GM12864 (cell line): ENCODE measurements around the gene CNPY3.

ENCODE experiments used
- DNase-seq: peaks from one replicate; pipeline ENCODE4 v3.0.0-alpha.2; 2011; ENCODE audit warnings: low read depth
- H3K4me3 ChIP-seq: 2 replicates; pipeline ENCODE4 v1.5.1; 2011; ENCODE audit warnings: mild to moderate bottlenecking, low read depth, low read length, control low read depth
- CTCF ChIP-seq: IDR thresholded peaks from 2 replicates; pipeline ENCODE4 v1.5.1; 2011; ENCODE audit warnings: low read depth, mild to moderate bottlenecking, moderate library complexity, low read length, control low read depth, inconsistent platforms; ENCODE audit errors: missing control alignments

CNPY3 gene

GRCh38 chr6:42962502-42963178 lies 33.4 kb downstream of the CNPY3 start:
- no peak overlapping the region for H3K4me3 ChIP-seq
- no peak for TF ChIP-seq CTCF
- DNase-seq: no peak

DNA sequence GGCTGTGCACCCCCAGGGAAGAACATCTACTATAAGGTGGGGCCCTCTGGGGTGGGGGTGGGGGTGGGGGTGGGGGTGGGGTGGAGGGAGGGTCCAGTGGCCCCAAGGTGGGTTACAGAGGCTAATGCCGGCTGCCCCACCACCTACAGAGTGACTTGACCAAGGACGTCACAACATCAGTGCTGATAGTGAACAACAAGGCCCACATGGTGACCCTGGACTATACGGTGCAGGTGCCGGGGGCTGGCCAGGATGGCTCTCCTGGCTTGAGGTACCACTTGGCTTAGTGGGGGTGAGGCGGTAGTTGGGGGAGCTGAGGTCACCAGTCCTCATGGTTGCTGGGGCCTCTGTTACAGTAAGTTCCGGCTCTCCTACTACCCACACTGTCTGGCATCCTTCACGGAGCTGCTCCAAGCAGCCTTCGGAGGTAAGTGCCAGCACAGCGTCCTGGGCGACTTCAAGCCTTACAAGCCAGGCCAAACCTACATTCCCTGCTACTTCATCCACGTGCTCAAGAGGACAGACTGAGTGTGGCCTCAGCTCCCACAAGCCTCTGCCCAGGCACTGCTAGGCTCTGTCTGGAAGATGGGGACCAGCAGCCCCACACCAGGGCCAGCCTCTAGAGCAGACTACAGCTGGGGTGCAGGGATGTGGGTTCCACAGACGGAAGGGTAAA lies 34.0 kb downstream of the CNPY3 start:
- no peak for DNase-seq
- H3K4me3 ChIP-seq: no peak overlapping the region
- TF ChIP-seq CTCF: no peak

DNA sequence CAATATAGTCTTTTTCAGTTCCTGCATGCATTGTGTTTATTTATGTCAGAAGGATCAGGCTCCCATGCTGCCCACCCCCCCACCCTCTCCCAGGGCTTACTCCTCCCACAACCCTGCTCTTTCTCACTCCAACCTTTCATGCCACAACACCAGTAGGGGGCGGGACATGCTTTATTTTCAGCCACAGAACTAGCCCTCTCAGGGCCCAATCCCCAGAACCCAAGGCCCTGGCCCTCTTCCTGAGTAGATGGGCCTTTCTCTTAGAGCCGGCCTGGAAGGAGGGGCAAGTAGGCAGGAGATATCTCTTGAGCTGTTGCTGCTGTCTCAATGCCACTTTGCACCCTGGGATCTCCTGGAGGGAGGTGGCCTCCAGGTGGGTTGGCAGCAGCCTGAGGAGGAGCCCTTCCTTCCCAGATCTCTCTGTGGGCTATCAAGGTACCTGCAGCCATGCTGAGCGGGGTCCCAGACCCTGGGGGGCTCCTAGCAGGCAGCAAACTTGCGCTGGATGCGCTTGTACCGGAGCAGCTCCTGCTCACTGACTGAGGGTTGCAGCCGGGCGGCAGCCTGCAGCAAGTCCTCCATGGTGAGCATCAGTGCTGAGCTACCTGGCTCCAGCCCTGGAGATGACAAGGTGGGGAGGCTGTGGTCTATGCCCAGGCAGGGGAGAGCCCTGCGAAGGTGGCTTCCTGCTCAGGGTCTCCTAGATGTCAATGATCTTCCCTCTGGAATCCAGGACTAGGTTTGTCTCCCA lies 34.8 kb downstream of the CNPY3 start:
- no peak overlapping the region for H3K4me3 ChIP-seq
- TF ChIP-seq CTCF: peak; percentile 30
- no peak for DNase-seq

DNA sequence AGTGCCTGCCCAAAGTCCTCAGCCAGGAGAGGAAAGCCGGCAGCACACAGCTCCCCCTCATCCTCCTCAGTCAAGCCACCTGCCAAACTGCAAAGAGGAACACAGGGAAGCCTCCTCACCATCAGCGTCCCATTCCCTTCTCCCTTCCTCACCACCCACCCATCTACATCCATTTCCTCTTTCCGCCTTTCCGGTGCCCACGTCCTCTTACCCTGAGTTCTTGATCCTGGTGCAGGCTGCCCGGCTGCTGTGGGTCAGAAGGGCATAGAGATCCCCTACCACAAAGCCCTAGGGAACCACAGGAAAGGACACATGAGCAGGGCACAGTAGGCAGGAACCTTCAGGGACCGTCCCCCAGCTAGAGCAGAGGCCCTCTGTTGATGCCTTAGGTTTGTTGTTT lies 37.3 kb downstream of the CNPY3 start:
- H3K4me3 ChIP-seq: no peak overlapping the region
- no peak for TF ChIP-seq CTCF
- DNase-seq: no peak

DNA sequence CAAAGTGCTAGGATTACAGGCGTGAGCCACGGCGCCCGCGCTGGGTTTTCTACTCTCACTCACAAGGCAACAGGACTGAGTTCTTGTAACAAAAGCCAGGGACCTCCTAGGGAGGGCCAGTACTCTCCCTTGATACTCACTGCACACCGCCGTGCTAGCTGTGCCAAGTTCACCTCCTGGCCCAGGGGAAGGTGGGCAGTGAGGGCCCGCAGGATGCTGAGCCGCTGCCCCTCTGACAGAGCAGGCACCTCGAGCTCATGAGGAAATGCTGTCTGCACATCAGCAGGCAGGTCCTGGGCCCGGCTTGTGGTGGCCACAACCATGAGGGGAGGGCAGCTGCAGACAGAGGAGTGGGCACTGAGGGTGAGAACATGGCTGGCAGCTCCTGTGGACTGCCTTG lies 37.9 kb downstream of the CNPY3 start:
- no peak for DNase-seq
- H3K4me3 ChIP-seq: no peak overlapping the region
- TF ChIP-seq CTCF: no peak

DNA sequence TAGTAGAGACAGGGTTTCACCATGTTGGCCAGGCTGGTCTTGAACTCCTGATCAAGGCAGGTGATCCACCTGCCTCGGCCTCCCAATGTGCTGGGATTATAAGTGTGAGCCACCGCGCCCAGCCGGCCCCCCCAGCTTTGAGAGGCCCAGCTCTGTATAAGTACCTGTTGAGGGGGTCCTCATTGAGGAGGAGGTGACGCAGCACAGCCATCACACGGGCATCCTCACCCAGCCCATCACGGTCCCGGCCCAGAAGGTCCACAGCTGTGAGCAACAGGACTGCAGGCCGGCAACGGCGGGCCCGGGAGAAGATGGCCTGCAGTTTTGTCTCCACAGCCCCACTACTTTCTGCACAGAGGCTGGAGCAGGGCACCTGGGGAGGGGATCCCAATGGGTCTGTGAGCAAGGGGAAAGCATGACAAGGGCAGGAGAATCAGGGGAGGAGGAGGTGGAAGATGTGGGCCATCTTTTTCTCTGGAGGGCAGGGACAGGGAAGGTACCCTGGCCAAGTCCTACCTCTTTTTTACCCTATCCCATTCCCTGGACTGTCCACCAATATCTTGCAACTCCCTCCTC lies 38.9 kb downstream of the CNPY3 start:
- DNase-seq: no peak
- no peak overlapping the region for H3K4me3 ChIP-seq
- no peak for TF ChIP-seq CTCF
